ENCODE data around the gene EARS2. TPM values are rescaled to one million over a fixed set of nuclear protein-coding genes. Genes with fewer than 3 reads are reported as not detected.

Gene EARS2
- total and polyA plus RNA-seq, 9 of the 15 experiments (the other 6 are each of a cell fraction or from before 2014, with no cell fraction given): 17.6 to 58.6 (median 36.3) TPM

- TF ChIP-seq HNRNPL (IDR thresholded peaks at IDR 0.05; ENCODE audit: low read depth, low read length) (0 out of 2 replicates have a peak, but pooled peaks have one; percentile 43), POLR2AphosphoS5 (IDR thresholded peaks at IDR 0.05; ENCODE audit: control insufficient read depth, insufficient read depth, low read depth, low read length) (peak; percentile 57), CTCFL (IDR thresholded peaks at IDR 0.05; ENCODE audit: borderline replicate concordance, insufficient read depth, low read depth, low read length, poor library complexity, severe bottlenecking) (peak; percentile 97), ZNF280B (CRISPR knock-in tag; IDR thresholded peaks at IDR 0.05) (no peak), FIP1L1 (IDR thresholded peaks at IDR 0.05; ENCODE audit: low read depth, low read length, poor library complexity, severe bottlenecking) (peak; percentile 87), TGIF2 (CRISPR knock-in tag; IDR thresholded peaks at IDR 0.05) (0 out of 2 replicates have a peak, but pooled peaks have one; percentile 61), POLR2G (IDR thresholded peaks at IDR 0.05; ENCODE audit: low read depth, low read length) (peak; percentile 89), ARID4B (CRISPR knock-in tag; IDR thresholded peaks at IDR 0.05) (peak; percentile 65; the same call in 1 of the 2 replicates), MTA1 (IDR thresholded peaks at IDR 0.05; ENCODE audit: borderline replicate concordance) (0 out of 2 replicates have a peak, but pooled peaks have one; percentile 15), SP2 (IDR thresholded peaks at IDR 0.05; ENCODE audit: extremely low read depth, low read depth, low read length, poor library complexity, severe bottlenecking) (peak; percentile 67), ZBTB1 (CRISPR knock-in tag; IDR thresholded peaks at IDR 0.05; ENCODE audit: borderline replicate concordance, low read depth) (0 out of 2 replicates have a peak, but pooled peaks have one; percentile 48), BDP1 (IDR thresholded peaks at IDR 0.05; ENCODE audit: insufficient read depth, insufficient read length) (no peak), RNF2 (IDR thresholded peaks at IDR 0.05) (peak; percentile 22; the same call in 1 of the 2 replicates)
Observed at GRCh38 chr16:23595951-23596720, 39.0 kb upstream of the EARS2 start, which contains the start of gene NDUFAB1 (continued).
